WTC11 (cell line): Measurements from ENCODE around the gene KLHL22. TPM values are rescaled to one million over a fixed set of nuclear protein-coding genes. Genes with fewer than 3 reads are reported as not detected.

Source experiments
- ESRRA ChIP-seq: sonication (generic); formaldehyde crosslinking; IDR thresholded peaks from 2 replicates; pipeline ENCODE4 v1.8.1; 2022; ENCODE audit warnings: mild to moderate bottlenecking, missing genetic modification reagents, borderline replicate concordance
- FOXP1 ChIP-seq: sonication (generic); formaldehyde crosslinking; IDR thresholded peaks from 2 replicates; pipeline ENCODE4 v1.8.0; 2022; ENCODE audit warnings: missing genetic modification reagents, mild to moderate bottlenecking, moderate library complexity, borderline replicate concordance
- GRHL2 ChIP-seq: fragments of 250-450 bp; sonication (Bioruptor Pico); IDR thresholded peaks from 2 replicates; pipeline ENCODE4 v1.8.0; 2022; ENCODE audit warnings: mild to moderate bottlenecking, moderate library complexity; ENCODE audit not compliant: insufficient replicate concordance, severe bottlenecking
- GTF2I ChIP-seq: fragments of 250-450 bp; sonication (Bioruptor Pico); conservative IDR thresholded peaks from 2 replicates; pipeline ENCODE4 v1.4.0; 2021; ENCODE audit warnings: mild to moderate bottlenecking
- JAZF1 ChIP-seq: fragments of 250-450 bp; sonication (Bioruptor Pico); IDR thresholded peaks from 2 replicates; pipeline ENCODE4 v1.9.0; 2021; ENCODE audit warnings: moderate library complexity, mild to moderate bottlenecking, inconsistent platforms
- KAT7 ChIP-seq: sonication (generic); formaldehyde crosslinking; IDR thresholded peaks from 2 replicates; pipeline ENCODE4 v1.8.1; 2023; ENCODE audit warnings: missing genetic modification reagents, mild to moderate bottlenecking, borderline replicate concordance
- NFE2L1 ChIP-seq: sonication (generic); formaldehyde crosslinking; IDR thresholded peaks from 2 replicates; pipeline ENCODE4 v1.8.1; 2023; ENCODE audit warnings: missing genetic modification reagents
- NR1H2 ChIP-seq: sonication (generic); formaldehyde crosslinking; IDR thresholded peaks from 2 replicates; pipeline ENCODE4 v1.9.0; 2021; ENCODE audit warnings: mild to moderate bottlenecking, moderate library complexity, missing genetic modification reagents
- PRRX2 ChIP-seq: fragments of 250-450 bp; sonication (Bioruptor Pico); IDR thresholded peaks from 2 replicates; pipeline ENCODE4 v1.8.0; 2021; ENCODE audit warnings: mild to moderate bottlenecking
- ZNF138 ChIP-seq: sonication (generic); formaldehyde crosslinking; conservative IDR thresholded peaks from 2 replicates; pipeline ENCODE4 v1.8.1; 2022; ENCODE audit warnings: mild to moderate bottlenecking, moderate library complexity, missing genetic modification reagents
- ZNF232 ChIP-seq: sonication (generic); formaldehyde crosslinking; IDR thresholded peaks from 2 replicates; pipeline ENCODE4 v1.8.0; 2022; ENCODE audit warnings: mild to moderate bottlenecking, missing genetic modification reagents
- ZNF263 ChIP-seq: sonication (generic); formaldehyde crosslinking; IDR thresholded peaks from 2 replicates; pipeline ENCODE4 v1.8.1; 2022; ENCODE audit warnings: low read depth, mild to moderate bottlenecking, moderate library complexity, missing genetic modification reagents
- ZNF396 ChIP-seq: fragments of 250-450 bp; sonication (Bioruptor Pico); IDR thresholded peaks from 2 replicates; pipeline ENCODE4 v1.8.0; 2021; ENCODE audit warnings: mild to moderate bottlenecking, moderate library complexity, borderline replicate concordance
- total RNA-seq: library from RNA; stranded (reverse); gene quantifications from 3 replicates; pipeline ENCODE4 v1.2.3, GENCODE V29; 2021
- TF ChIP-seq, protein P1 (sequence below): fragments of 250-450 bp; sonication (Bioruptor Pico); IDR thresholded peaks from 2 replicates; pipeline ENCODE4 v1.9.0; 2021; ENCODE audit warnings: moderate library complexity, mild to moderate bottlenecking, inconsistent platforms, borderline replicate concordance
- TF ChIP-seq, protein P2 (sequence below): sonication (generic); formaldehyde crosslinking; IDR thresholded peaks from 2 replicates; pipeline ENCODE4 v1.8.1; 2022; ENCODE audit warnings: missing genetic modification reagents, borderline replicate concordance
- TF ChIP-seq, protein P3 (sequence below): fragments of 200-600 bp; IDR thresholded peaks from 2 replicates; pipeline ENCODE4 v1.8.0; 2022; ENCODE audit warnings: antibody characterized with exemption
- TF ChIP-seq, protein P4 (sequence below): sonication (generic); formaldehyde crosslinking; IDR thresholded peaks from 2 replicates; pipeline ENCODE4 v1.8.1; 2022; ENCODE audit warnings: low read depth, missing genetic modification reagents, borderline replicate concordance
- TF ChIP-seq, protein P5 (sequence below): sonication (generic); formaldehyde crosslinking; conservative IDR thresholded peaks from 2 replicates; pipeline ENCODE4 v1.8.1; 2023; ENCODE audit warnings: mild to moderate bottlenecking, low read depth, missing genetic modification reagents, moderate library complexity
- TF ChIP-seq, protein P6 (sequence below): fragments of 250-450 bp; sonication (Bioruptor Pico); IDR thresholded peaks from 2 replicates; pipeline ENCODE4 v1.9.0; 2021; ENCODE audit warnings: mild to moderate bottlenecking, borderline replicate concordance
- TF ChIP-seq, protein P7 (sequence below): fragments of 250-450 bp; sonication (Bioruptor Pico); IDR thresholded peaks from 2 replicates; pipeline ENCODE4 v1.8.0; 2021; ENCODE audit warnings: mild to moderate bottlenecking

Gene KLHL22
- total RNA-seq, 1 experiment from 2014 or later = 15.7 TPM

DNA sequence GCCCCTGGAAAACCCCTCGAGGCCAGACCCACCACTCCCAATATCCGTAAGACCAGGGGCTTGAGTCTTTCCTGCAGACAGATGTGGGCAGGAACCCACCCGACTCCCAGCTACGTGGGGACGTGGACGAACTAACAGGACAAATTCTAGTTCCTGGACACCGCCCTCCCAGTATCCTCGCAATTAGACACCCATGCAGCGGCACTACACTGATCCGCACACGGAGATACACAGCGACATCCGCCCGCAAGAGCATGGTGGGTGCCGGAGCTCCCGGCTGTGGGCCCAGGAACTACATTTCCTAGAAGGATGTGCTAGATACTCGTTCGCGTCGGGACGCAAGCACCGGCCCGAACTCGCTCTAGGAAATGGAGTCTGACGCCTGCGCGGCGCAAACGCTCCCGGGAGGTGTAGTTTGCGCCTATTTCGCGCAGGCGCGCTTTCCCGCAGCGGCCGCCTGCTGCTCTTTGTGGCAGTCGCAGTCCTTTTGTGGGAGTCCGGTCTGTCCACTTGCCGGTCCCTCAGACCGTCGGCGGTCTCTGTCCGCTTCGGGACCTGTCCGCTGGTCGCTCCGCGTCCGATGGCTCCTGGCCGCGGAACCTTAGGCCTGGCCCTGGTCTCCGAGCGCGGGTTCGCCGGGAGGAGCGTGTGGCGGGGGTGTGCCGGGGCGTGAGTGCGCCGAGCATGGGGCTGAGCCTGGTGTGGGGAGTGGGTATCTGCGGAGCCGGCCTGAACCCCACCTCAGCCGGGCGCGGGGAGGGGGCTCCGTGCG is 101.7 kb downstream of the KLHL22 start, which contains the start of gene ZNF74 (continued):
- TF ChIP-seq PRRX2 (CRISPR knock-in tag) (no peak), ZNF263 (no peak), KAT7 (CRISPR knock-in tag) (peak; percentile 93; the same call in 1 of the 2 replicates), ZNF138 (CRISPR knock-in tag) (no peak), NFE2L1 (no peak), ZNF232 (CRISPR knock-in tag) (0 out of 2 replicates have a peak, but pooled peaks have one; percentile 70), NR1H2 (CRISPR knock-in tag) (no peak), FOXP1 (CRISPR knock-in tag) (peak; percentile 63), GRHL2 (no peak), JAZF1 (no peak), GTF2I (CRISPR knock-in tag) (no peak), ZNF396 (CRISPR knock-in tag) (no peak), ESRRA (CRISPR knock-in tag) (peak; percentile 73; the same call in 1 of the 2 replicates)
- TF ChIP-seq, protein P1, sequence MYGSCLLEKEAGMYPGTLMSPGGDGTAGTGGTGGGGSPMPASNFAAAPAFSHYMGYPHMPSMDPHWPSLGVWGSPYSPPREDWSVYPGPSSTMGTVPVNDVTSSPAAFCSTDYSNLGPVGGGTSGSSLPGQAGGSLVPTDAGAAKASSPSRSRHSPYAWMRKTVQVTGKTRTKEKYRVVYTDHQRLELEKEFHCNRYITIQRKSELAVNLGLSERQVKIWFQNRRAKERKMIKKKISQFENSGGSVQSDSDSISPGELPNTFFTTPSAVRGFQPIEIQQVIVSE (CRISPR knock-in tag) = no peak
- TF ChIP-seq, protein P2, sequence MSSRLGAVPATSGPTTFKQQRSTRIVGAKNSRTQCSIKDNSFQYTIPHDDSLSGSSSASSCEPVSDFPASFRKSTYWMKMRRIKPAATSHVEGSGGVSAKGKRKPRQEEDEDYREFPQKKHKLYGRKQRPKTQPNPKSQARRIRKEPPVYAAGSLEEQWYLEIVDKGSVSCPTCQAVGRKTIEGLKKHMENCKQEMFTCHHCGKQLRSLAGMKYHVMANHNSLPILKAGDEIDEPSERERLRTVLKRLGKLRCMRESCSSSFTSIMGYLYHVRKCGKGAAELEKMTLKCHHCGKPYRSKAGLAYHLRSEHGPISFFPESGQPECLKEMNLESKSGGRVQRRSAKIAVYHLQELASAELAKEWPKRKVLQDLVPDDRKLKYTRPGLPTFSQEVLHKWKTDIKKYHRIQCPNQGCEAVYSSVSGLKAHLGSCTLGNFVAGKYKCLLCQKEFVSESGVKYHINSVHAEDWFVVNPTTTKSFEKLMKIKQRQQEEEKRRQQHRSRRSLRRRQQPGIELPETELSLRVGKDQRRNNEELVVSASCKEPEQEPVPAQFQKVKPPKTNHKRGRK (CRISPR knock-in tag) = no peak
- TF ChIP-seq, protein P3, sequence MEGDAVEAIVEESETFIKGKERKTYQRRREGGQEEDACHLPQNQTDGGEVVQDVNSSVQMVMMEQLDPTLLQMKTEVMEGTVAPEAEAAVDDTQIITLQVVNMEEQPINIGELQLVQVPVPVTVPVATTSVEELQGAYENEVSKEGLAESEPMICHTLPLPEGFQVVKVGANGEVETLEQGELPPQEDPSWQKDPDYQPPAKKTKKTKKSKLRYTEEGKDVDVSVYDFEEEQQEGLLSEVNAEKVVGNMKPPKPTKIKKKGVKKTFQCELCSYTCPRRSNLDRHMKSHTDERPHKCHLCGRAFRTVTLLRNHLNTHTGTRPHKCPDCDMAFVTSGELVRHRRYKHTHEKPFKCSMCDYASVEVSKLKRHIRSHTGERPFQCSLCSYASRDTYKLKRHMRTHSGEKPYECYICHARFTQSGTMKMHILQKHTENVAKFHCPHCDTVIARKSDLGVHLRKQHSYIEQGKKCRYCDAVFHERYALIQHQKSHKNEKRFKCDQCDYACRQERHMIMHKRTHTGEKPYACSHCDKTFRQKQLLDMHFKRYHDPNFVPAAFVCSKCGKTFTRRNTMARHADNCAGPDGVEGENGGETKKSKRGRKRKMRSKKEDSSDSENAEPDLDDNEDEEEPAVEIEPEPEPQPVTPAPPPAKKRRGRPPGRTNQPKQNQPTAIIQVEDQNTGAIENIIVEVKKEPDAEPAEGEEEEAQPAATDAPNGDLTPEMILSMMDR = no peak
- TF ChIP-seq, protein P4, sequence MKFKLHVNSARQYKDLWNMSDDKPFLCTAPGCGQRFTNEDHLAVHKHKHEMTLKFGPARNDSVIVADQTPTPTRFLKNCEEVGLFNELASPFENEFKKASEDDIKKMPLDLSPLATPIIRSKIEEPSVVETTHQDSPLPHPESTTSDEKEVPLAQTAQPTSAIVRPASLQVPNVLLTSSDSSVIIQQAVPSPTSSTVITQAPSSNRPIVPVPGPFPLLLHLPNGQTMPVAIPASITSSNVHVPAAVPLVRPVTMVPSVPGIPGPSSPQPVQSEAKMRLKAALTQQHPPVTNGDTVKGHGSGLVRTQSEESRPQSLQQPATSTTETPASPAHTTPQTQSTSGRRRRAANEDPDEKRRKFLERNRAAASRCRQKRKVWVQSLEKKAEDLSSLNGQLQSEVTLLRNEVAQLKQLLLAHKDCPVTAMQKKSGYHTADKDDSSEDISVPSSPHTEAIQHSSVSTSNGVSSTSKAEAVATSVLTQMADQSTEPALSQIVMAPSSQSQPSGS (CRISPR knock-in tag) = no peak
- TF ChIP-seq, protein P5, sequence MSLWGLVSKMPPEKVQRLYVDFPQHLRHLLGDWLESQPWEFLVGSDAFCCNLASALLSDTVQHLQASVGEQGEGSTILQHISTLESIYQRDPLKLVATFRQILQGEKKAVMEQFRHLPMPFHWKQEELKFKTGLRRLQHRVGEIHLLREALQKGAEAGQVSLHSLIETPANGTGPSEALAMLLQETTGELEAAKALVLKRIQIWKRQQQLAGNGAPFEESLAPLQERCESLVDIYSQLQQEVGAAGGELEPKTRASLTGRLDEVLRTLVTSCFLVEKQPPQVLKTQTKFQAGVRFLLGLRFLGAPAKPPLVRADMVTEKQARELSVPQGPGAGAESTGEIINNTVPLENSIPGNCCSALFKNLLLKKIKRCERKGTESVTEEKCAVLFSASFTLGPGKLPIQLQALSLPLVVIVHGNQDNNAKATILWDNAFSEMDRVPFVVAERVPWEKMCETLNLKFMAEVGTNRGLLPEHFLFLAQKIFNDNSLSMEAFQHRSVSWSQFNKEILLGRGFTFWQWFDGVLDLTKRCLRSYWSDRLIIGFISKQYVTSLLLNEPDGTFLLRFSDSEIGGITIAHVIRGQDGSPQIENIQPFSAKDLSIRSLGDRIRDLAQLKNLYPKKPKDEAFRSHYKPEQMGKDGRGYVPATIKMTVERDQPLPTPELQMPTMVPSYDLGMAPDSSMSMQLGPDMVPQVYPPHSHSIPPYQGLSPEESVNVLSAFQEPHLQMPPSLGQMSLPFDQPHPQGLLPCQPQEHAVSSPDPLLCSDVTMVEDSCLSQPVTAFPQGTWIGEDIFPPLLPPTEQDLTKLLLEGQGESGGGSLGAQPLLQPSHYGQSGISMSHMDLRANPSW (CRISPR knock-in tag) = no peak
- TF ChIP-seq, protein P6, sequence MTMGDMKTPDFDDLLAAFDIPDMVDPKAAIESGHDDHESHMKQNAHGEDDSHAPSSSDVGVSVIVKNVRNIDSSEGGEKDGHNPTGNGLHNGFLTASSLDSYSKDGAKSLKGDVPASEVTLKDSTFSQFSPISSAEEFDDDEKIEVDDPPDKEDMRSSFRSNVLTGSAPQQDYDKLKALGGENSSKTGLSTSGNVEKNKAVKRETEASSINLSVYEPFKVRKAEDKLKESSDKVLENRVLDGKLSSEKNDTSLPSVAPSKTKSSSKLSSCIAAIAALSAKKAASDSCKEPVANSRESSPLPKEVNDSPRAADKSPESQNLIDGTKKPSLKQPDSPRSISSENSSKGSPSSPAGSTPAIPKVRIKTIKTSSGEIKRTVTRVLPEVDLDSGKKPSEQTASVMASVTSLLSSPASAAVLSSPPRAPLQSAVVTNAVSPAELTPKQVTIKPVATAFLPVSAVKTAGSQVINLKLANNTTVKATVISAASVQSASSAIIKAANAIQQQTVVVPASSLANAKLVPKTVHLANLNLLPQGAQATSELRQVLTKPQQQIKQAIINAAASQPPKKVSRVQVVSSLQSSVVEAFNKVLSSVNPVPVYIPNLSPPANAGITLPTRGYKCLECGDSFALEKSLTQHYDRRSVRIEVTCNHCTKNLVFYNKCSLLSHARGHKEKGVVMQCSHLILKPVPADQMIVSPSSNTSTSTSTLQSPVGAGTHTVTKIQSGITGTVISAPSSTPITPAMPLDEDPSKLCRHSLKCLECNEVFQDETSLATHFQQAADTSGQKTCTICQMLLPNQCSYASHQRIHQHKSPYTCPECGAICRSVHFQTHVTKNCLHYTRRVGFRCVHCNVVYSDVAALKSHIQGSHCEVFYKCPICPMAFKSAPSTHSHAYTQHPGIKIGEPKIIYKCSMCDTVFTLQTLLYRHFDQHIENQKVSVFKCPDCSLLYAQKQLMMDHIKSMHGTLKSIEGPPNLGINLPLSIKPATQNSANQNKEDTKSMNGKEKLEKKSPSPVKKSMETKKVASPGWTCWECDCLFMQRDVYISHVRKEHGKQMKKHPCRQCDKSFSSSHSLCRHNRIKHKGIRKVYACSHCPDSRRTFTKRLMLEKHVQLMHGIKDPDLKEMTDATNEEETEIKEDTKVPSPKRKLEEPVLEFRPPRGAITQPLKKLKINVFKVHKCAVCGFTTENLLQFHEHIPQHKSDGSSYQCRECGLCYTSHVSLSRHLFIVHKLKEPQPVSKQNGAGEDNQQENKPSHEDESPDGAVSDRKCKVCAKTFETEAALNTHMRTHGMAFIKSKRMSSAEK (CRISPR knock-in tag) = no peak
- TF ChIP-seq, protein P7, sequence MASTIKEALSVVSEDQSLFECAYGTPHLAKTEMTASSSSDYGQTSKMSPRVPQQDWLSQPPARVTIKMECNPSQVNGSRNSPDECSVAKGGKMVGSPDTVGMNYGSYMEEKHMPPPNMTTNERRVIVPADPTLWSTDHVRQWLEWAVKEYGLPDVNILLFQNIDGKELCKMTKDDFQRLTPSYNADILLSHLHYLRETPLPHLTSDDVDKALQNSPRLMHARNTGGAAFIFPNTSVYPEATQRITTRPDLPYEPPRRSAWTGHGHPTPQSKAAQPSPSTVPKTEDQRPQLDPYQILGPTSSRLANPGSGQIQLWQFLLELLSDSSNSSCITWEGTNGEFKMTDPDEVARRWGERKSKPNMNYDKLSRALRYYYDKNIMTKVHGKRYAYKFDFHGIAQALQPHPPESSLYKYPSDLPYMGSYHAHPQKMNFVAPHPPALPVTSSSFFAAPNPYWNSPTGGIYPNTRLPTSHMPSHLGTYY (CRISPR knock-in tag) = no peak
